Astrocyte of the spinal cord (primary cell): Measurements from ENCODE around the gene PROK1.

Experiments
- DNase-seq: peaks from one replicate; pipeline ENCODE4 v3.0.0; 2011; ENCODE audit warnings: low read depth, low spot score
- H3K4me3 ChIP-seq: 2 replicates; pipeline ENCODE4 v1.5.1; 2011; ENCODE audit warnings: low read depth, mild to moderate bottlenecking, low read length, moderate library complexity
- in situ Hi-C: cut with HindIII; loops from 2 replicates; pipeline ENCODE4 v1.10.0; 2017; ENCODE audit warnings: low sequenced_read_pairs
- TF ChIP-seq, protein P1 (sequence below): IDR thresholded peaks from 2 replicates; pipeline ENCODE4 v1.5.1; 2012; ENCODE audit warnings: low read depth, mild to moderate bottlenecking, low read length, inconsistent platforms

PROK1 gene

DNA sequence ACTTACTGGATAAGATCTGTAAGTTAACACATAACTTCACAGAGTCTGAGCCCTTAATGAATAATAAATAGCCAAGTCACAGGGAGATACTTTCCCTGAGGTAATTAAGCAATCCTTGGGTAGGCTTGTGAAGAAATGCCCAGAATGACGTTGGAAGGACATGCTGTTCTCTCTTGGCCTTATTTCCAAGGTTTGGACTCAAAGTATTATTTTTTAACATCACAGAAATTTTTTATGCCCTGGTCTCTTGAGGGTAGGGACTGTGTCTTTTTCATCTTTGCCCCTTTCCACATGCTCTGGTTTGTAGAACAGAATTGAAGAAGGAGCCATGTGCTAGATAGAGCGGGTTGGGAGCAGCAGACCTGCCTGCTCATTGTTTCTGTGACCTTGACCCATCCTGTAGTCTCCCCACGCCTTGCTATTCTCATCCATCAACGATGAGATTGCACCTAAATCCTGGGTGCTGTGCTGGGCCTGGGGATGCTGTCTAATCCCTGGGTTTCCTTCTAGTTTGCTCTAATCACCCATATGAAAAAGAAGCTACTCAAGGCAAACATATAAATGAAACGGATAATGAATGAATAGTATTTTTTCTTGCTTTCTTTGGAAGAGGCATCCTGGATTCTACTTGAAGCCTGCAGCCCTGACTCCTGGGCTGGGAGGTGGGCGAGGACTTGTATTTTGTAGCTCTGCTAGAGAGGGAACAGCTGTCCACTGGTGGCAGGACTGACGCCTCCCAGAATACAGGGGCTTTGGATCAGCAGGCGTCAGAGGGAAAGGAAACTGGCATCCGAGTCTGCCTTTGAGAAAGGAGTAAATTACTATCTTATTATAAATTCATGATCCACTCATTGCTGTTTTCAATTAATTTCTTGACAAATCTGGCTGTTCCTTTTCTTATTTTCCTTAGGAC is 26.0 kb upstream of the PROK1 start:
- H3K4me3 ChIP-seq, result no peak overlapping the region
- no peak for DNase-seq
- TF ChIP-seq, protein P1, sequence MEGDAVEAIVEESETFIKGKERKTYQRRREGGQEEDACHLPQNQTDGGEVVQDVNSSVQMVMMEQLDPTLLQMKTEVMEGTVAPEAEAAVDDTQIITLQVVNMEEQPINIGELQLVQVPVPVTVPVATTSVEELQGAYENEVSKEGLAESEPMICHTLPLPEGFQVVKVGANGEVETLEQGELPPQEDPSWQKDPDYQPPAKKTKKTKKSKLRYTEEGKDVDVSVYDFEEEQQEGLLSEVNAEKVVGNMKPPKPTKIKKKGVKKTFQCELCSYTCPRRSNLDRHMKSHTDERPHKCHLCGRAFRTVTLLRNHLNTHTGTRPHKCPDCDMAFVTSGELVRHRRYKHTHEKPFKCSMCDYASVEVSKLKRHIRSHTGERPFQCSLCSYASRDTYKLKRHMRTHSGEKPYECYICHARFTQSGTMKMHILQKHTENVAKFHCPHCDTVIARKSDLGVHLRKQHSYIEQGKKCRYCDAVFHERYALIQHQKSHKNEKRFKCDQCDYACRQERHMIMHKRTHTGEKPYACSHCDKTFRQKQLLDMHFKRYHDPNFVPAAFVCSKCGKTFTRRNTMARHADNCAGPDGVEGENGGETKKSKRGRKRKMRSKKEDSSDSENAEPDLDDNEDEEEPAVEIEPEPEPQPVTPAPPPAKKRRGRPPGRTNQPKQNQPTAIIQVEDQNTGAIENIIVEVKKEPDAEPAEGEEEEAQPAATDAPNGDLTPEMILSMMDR, result no peak
- in situ Hi-C loops, result no loop called here

- in situ Hi-C loops, result no loop called here
- DNase-seq, result no peak
- TF ChIP-seq, protein P1, result no peak
- no peak overlapping the region for H3K4me3 ChIP-seq
These were observed 25.3 kb upstream of the PROK1 start for GRCh38 chr1:110425612-110426152.

- in situ Hi-C loops, result no loop called here
- TF ChIP-seq, protein P1, result no peak
- H3K4me3 ChIP-seq, result no peak overlapping the region
- DNase-seq, result no peak
These were observed 24.1 kb upstream of the PROK1 start for GRCh38 chr1:110426854-110427253.

GRCh38 chr1:110428946-110429345 is 22.0 kb upstream of the PROK1 start:
- TF ChIP-seq, protein P1, result no peak
- DNase-seq, result no peak
- in situ Hi-C loops, result no loop called here
- no peak overlapping the region for H3K4me3 ChIP-seq

GRCh38 chr1:110430366-110430765 is 20.6 kb upstream of the PROK1 start:
- TF ChIP-seq, protein P1, result no peak
- in situ Hi-C loops, result no loop called here
- no peak for DNase-seq
- H3K4me3 ChIP-seq, result no peak overlapping the region

GRCh38 chr1:110430901-110431300 is 20.0 kb upstream of the PROK1 start:
- DNase-seq, result no peak
- H3K4me3 ChIP-seq, result no peak overlapping the region
- TF ChIP-seq, protein P1, result no peak
- in situ Hi-C loops, result no loop called here
